Esophagus mucosa (tissue), 1 donor: ENCODE data around the gene SDCBP2. TPM values are rescaled to one million over a fixed set of nuclear protein-coding genes. Genes with fewer than 3 reads are reported as not detected.

Experiments
- ATAC-seq: fragments of 200-7000 bp; cut with Tn5 transposase; one replicate; pipeline ENCODE4 v1.9.1; 2020
- total RNA-seq: library from RNA; stranded (reverse); gene quantifications from one replicate; pipeline ENCODE4 v1.2.4, GENCODE V29; 2023
- donor health status: DM: yes; HTN: yes; CAD: no.

The SDCBP2 gene
- total RNA-seq, 1 donor from 2014 or later: 107 TPM

DNA sequence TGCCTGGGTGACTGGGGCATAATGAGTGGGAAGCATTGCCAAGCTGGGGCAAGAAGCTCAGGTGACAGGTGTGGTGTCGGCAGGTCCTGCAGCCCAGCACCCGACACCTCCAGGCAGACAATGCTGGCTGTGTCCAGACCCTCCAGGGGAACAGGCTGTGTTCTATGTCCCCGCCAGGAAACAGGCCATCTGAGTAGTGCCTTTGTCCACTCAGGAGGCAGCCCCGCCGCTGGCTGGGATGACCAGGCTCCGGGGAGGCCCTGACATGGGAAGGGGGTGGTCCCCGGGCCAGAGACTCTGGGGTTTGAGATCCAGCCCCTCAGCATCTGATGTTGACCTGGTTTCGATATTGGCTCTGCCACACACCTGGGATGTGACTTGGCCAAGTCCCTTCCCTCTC is 34.4 kb downstream of the SDCBP2 start:
- no peak for ATAC-seq

DNA sequence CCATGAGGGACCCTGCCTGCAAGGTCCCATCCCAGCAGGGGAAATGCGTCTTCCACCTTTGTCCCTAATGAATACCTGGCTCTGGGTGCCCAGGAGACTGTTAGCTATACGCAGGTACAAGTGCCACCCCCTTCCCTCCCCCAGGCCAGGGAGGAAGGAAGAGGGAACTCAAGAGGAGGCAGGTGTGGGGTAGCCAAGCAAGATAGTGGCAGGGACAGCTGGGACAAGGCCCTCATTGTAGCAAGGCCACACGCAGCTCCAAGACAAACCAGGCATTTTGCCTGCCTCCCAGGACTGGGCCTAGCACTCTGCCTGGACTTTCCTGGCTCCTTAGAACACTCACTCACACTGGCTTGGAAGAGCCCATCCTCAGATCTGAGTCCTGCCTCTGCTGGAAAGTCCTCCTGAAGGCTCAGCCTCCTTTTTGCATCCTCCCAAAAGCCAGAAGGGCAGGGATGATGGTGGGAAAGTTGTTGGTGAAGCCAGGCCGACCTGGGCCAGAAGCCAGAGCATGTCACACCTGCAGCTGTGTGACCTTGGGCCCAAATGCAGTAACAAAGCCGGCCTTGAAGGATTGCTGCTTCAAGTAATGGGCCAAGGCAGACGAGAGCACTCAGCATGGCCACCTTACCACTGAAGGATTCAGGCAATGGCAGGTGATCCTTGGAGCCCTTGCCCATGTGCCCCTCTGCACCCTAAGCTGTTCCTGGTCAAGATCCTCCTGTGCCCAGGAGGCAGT is 35.1 kb downstream of the SDCBP2 start:
- no peak for ATAC-seq

DNA sequence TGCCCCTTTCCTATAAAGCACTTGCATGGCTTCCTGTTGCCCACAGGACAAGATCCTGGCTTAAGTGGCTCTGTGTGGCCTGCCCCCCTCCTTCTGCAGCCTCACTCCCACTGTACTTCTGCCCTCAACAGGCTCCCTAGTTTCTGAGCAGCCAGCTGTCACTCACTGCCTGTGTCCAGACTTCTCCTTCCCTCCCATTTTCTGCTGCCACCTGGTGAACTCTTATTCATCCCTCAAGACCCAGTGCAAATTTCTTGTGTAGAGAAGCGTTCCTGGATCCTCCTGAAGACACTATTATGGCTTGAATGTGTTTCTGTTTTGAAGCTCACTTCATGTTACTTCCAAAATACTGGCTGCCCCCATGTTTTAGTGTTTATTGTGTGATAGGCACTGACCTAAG is 36.3 kb downstream of the SDCBP2 start:
- no peak for ATAC-seq

DNA sequence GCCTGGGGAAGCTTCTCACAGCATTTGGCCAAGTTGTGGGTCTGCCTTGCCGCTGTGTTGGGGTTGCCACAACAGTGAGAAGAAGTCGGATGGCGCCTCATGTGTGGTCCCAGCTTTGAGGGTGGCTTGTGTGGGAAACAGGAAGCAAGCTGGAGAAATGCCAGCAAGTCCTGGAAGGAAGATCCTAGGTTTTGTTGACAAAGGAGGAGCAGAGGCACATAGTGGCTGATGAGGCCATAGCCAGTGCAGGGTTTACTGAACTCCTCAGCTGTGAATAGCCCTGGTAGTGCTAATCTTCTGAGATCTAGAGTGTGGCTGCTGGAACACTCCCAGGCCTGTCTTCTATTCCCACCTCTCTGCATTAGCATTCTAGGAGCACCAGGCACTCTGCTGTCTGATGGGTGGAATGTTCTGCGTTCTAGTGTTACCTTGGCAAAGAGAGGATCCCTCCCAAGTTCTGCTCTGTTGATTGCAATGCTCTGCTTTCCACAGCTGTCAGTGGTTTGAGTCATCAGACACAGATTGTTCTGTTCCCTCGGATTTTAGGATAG is 37.7 kb downstream of the SDCBP2 start:
- no peak for ATAC-seq

DNA sequence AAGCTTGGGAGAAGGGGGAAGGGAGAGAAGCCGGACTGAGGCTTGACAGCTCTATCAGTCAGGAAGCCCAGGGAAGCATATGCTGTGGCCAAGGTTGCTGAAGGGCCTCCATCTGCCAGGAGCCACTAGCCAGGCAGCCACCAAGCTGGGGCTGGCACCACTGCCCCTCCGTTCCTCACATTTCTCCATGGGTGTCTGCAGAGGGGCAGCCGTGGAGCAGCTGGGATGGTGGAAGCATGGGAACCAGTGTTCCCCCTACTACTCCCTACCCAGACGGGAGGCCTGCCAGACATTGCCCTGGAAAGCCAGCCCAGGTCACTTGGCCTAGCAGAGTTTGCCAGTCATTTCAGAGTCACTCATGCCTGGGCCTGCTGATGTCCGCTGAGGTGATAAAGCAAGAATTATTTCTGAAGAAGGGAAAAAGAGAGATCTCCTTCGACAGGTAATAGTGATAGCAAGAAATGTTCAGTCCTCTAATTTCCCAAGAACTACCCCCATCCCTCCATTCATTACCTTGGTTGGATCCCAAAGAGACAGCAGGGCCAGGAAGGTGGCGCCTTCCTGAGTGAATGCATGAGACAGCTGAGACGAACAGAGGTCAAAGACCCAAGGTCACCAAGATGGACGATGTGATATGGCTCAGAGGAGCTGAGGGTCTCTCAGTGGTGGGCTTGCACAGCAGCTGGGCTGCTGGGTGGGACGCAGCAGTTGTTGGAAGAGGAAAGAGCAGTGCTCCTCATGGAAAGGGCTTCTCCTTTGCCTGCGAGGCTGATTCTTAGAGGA is 41.0 kb downstream of the SDCBP2 start:
- no peak for ATAC-seq

DNA sequence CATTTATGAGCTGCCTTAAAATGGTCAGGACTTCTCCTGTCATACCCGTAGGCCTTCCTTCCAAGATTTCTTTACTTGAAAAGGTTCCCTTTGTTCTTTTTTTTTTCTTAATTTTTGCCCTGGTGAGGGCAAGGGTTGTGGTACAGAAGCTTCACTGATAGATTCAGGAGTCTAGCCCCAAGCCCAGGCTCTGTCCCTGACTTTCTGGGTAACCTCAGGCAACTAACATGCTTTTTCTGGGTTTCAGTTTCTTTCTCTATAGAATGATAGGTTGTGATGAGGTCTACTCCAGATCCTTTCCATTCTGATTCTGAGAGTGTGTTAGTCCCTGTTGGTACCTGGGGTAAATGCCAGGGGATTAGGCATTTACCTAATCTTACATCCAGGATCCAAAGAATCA is 41.6 kb downstream of the SDCBP2 start:
- no peak for ATAC-seq

DNA sequence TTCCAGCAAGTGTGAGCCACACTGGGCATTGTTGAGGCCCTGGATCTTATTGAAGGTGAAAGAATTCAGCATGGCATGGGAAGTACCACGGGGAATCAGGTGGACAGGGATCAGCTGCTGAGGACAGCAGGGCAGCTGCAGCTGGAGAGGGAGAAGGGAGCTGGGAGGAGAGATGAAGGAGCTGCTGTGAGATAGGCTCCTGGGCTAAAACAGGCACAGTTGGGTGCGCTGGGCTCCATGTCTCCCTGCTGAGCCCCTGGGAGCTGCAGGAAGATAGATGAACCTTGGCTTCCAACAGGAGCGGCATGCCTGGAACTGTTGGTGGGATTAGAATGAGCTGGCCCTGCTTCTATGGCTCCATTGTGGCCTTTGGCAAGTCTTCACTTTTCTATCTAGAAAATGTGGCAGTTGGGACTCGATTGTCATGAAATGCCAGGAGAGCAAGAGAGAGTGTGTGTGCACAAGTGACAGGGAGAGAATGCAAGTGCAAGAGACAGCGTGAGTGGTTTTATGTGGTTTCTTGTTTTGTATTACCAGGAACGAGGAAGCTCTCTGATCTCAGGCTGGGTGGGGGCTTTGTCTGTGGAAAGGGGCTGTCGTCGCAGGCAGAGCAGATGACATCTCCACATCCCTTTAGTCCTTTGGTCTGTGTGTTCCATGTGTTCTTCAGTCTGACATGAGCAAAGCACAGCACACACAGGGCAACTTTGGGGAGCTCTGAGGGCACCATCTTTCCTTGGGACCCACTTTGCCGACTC is 42.5 kb downstream of the SDCBP2 start:
- ATAC-seq: no peak

DNA sequence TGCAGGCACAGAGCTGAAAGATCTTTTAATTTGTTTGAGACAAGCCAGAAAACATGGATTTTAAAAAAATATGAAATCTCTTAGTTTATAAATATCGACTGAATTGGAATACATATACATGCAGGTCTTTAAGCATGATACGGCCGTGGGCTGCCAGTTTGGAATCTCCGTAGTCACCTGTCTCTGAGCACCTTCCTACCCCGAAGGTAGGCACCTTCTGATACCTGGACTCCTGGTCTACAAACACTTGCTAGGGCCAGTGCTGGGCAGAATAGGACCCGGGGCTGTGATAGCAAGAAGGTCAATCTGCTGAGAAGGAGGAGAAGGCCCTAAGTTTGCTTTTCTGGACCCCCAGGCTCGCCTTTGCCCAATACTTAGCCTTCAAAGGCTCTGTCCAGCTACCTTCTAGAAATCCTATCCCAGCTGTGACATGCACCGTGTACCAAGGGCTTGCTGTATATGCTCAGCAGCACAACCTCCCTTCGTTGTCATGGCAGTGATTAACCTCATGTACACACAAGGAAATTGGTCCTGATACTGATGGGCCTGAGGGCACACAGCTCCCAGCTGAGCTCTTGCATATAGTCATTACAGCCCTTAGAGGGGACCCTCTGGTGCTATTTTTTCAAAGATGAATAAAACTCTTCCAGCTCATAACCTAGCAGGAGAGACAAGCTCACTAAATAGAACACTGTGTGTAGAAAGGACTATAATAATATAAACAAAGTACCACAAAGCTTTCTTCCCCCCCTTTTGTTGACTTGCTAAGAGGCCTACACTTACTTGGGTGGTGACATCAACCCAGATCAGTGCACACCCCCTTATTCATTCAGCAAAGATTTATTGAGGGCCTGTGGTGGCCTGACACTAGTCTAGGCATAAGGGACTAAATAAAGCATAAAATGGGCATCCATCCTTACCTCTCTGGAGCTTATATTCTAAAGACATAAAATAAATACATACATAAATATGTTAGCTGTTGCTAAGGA is 45.1 kb downstream of the SDCBP2 start:
- no peak for ATAC-seq

DNA sequence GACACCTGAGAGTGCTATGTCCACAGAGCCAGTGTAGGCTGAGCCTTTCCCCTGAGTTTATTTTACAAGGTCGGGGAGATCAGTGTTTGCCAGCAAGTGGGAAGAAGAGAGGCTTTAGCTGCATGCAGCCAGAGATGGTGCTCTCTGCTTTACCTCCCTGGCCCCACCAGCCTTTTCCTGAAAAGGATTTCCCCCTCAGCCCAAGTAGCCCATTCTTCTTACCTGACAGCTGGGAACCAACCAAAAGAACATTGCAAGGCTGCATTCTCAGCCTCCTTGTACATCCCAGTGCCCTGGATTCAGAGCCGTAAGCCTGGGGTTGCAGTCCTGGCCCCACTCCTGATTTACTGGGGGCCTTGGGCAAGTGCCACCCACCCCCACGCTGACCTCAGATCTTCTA is 46.0 kb downstream of the SDCBP2 start:
- ATAC-seq: no peak

DNA sequence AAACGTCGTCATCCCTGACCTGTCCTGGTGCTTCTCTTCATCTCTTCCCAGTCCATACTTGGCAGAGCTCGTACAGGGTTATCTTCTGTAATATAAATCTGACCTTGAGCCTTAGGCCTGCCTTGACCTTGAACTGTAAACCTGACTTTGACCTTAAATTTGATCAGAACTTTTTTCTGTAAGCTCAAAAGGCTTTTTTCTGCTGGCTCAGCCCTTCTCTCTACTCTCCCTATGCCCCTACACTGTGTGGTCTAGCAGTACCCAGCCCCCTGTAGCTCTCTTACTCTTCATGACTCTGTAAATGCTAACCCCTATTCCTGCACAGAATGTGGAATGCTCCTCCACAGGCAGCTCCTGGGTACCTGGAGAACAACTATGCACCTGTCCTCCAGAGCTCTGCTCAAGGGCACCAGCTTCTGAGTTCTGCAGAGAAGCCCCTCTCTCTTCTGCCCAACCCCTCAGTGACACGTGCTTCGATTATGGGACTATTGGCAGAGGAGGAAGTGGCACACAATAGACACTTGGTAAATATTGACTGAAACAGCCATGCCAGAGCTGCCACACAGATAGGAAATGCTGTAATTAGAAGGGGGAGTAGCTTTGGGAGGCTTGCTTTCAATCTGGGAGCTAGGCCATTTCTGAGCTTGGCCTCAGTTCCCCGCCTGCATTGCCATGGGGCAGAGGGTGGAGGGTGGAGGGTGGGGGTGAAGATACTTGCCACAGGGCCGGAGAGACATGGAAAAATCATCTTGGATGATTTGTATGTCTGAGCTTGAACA is 47.5 kb downstream of the SDCBP2 start:
- ATAC-seq: no peak

DNA sequence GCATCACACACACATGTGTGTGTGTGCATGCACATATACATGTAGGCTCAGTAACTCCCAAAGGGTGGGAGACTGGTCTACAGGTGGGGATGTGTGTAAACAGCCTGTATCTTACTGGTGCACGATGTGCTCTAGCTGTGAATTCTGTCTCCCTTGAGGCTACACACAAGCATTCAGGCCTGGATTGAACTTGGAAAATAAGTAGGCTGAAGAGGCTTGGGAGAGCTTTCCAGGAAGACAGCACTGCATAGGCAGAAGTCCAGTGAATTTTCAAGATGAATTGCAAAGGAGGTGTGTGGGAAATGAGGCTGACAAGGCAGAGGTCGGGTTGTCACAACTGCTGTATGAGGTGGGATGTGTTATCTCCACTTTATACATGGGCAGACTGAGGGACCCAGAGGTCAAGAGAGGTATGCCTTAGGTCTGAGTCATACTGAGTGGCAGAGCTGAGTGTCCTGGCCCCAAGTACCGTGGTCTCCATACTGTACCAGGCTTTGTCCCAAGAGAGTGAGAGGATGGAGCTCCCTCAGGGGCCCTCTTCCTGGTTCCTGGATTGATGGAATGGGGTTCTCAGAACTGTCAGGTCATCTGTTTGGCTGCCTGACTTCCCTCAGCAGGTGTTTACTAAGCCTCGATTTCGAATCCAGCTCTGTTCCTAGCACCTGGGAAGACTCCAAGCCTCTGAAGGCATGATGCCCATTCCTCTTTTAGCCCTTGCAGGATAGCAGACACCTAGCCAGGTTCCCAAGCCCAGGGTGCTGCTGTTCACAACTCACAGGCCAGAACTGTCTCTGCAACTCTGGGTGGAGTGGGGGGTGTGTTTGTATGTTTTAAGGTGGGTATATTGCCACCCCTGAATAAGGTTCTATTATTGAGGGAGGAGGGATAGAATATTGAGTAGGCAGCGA is 48.5 kb downstream of the SDCBP2 start:
- ATAC-seq: no peak

DNA sequence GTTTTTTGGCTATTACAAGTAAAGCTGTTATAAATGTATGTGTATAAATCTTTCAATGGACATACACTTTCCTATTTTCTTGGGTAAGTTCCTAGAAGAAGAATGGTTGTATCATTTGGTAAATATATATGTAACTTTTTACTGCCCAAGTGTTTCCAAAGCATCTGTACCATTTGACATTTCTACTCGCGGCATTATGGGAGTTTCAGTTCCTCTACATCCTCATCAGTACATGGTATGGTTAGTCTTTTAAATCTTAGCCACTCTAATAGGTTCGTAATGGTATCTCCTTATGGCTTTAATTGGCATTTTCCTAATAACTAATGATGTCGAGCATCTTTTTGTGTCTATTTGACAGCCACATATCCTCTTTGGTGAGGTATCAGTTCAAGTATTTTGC is 49.9 kb downstream of the SDCBP2 start:
- no peak for ATAC-seq

DNA sequence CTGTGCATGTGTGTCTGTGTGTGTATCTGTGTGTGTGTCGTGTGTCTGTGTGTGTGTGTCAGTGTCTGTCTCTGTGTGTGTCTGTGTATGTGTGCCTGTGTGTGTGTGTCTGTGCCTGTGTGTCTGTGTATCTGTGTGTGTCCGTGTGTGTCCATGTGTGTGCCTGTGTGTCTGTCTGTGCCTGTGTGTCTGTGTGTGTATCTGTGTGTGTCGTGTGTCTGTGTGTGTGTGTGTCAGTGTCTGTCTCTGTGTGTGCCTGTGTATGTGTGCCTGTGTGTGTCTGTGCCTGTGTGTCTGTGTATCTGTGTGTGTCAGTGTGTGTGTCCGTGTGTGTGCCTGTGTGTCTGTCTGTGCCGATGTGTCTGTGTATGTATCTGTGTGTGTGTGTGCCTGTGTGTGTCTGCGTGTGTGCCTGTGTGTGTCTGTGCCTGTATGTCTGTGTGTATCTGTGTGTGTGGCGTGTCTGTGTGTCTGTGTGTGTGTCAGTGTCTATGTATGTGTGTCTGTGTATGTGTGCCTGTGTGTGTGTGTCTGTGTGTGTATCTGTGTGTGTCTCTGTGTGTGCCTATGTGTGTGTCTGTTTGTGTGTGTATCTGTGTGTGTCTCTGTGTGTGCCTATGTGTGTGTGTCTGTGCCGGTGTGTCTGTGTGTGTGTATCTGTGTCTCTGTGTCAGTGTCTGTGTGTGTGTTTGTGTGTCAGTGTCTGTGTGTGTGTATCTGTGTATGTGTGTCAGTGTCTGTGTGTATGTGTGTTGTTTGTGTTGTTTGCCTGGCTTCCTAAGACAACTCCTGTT is 51.2 kb downstream of the SDCBP2 start:
- no peak for ATAC-seq

DNA sequence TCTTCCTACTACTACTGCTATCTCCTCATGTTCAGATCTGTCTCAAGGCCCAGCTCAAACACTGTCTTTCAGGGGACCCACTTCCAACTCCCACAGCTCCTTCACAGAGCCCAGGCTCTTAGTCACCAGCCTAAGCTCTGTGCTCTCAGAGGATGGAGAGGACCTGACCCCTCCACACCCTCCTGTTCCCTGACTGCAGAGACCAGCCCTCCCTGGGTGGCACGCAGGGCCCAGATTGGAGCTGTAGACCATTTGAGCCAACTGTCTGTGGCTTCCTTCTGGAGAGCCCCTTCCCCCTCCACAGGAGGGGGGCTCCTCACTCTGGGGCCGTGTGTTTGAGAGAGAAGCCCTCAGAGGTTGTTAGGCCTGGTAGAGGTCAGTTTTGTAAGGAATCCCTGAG is 53.0 kb downstream of the SDCBP2 start:
- ATAC-seq: no peak

DNA sequence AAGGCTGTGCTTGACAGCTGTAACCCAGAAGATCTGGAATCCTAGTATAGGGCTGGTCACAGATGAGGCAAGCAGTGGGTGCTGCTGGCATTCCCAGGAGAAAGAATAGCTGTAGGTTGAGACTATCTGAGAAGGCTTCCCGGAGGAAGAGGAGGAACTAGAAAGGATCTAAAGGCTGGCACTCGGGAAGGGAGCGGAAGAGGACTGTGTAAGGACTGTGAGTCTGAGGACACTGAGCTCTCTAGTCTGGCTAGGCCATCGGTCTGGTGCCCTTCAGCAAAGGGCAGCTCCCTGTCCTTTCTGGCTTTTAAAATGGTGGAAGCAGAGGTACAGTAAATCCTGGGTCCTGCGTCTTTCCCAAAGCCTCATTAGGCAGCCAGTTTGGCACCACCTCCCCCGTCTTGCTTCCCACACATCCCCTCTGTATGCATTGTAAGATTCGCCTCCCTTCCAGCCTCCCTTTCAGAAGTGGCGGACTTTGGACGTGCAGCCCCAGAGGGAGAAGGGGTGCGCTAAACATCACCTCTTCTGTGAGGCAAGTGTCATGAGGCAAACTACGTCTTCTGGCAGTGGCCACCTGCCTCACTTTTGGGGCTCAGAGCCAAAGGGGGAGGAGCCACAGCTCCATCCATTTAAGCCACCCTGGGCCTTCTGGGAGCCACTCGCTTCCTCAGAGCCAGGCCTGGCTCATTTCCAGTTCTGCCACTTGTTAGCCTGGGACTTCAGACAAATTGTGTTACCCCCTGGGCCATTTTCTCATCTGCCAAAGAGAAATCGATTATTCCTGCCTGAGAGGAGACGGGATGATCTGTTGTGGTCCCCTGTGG is 54.2 kb downstream of the SDCBP2 start:
- ATAC-seq: no peak

DNA sequence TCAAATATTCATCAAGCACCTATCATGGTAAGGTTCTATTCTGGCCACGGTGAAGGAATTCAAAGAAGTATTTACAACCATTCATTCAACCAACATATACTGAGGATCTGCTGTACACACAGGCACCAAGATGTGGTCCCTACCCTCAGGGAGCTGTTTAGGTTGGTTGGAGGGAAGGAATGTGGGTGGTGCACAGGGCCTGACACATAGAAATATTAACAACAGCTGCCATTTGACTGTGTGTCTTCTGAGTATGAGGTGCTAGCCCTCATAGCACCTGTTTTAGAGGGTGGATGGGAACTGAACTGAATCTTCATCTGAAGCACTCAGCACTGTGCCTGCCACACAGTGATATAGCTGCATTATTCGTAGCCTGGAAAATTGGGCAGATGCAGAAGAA is 55.6 kb downstream of the SDCBP2 start:
- no peak for ATAC-seq

DNA sequence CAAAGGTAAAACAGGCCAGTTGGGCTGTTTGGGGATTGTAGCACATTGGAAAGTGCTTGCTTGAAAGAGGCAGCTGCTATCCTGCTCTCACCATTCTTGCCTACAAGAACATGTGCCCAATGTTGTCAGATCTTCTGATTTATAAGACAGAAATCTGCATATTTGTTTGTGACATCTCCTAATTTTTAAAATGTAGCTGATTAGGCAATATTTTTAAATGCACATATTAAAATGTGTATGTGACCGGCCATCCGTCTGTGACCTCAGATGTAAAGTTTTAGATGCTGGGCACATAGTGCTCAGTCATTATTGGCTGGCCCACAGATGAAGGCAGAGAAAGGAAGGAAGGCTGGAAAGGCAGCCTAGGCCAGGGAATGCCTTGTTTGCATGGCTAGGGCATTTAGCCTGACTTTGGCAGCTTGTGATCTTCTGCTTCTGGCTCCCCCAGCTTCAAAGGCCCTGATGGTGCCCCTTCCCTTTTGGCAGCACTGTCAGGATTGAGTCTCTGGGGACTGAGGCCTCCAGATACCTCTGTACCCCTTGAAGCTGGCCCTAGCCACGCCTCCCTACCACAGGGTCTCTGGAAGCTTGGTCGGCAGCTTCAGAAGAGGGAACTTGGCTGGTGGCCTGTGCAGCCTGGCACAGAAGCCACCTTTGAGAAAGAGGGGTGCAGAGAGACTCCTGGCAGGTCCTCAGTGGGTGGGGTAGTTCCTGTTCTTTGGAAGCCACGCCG is 56.4 kb downstream of the SDCBP2 start:
- no peak for ATAC-seq
